Thoracic aorta (tissue), 2 donors: Measurements from ENCODE around the gene CCDC18. TPM values are rescaled to one million over a fixed set of nuclear protein-coding genes. Genes with fewer than 3 reads are reported as not detected.
"Not testable (repeated sequence)": the region's sequence is repeated elsewhere in the genome, so short reads cannot be mapped to it uniquely, and the experiment has no call there.

Experiments used
- ATAC-seq: fragments of 150-250 bp; one replicate; pipeline ENCODE4 v1.8.0; 2017; ENCODE audit warnings: low read depth; ENCODE audit not compliant: insufficient number of reproducible peaks, low FRiP score
- DNase-seq: peaks from one replicate; pipeline ENCODE4 v3.0.0-alpha.2; 2020; ENCODE audit warnings: low spot score
- H3K27ac ChIP-seq, 2 donors: fragments of 200-600 bp; sonication (generic); 1 replicate in 1 of 2; 2 replicates in 1 of 2; pipeline ENCODE4 v1.5.1; 2016; ENCODE audit warnings: mild to moderate bottlenecking in 2 of 2, moderate library complexity in 2 of 2
- H3K27me3 ChIP-seq: fragments of 200-600 bp; sonication (generic); replicated peaks from 2 replicates; pipeline ENCODE4 v1.6.0; 2016; ENCODE audit warnings: mild to moderate bottlenecking; ENCODE audit not compliant: insufficient read depth
- H3K36me3 ChIP-seq: fragments of 200-600 bp; sonication (generic); one replicate; pipeline ENCODE4 v1.5.1; 2016
- H3K4me1 ChIP-seq, 2 donors: fragments of 200-600 bp; sonication (generic); 1 replicate in 1 of 2; 2 replicates in 1 of 2; pipeline versions ENCODE4 v1.5.1 to v1.6.0; 2016; ENCODE audit warnings: low read depth in 2 of 2, mild to moderate bottlenecking in 1 of 2; ENCODE audit not compliant: control insufficient read depth in 1 of 2
- H3K4me3 ChIP-seq: fragments of 200-600 bp; sonication (generic); 2 replicates; pipeline ENCODE4 v1.5.1; 2016; ENCODE audit warnings: mild to moderate bottlenecking
- H3K9me3 ChIP-seq: fragments of 200-600 bp; sonication (generic); 2 replicates; pipeline ENCODE4 v1.5.1; 2016
- CTCF ChIP-seq: fragments of 200-600 bp; sonication (generic); IDR thresholded peaks from one replicate; pipeline ENCODE4 v1.5.1; 2019; ENCODE audit warnings: antibody characterized with exemption
- total RNA-seq, 2 donors: library from RNA; depleted of rRNA; stranded (reverse); fragments of >200 nt; gene quantifications; one replicate each; pipeline versions ENCODE4 v1.1.0 to v1.2.3, GENCODE V29; 2016

Gene CCDC18
- total RNA-seq, 2 donors from 2014 or later, result 1.9 to 4.0 TPM

- no peak for TF ChIP-seq CTCF
- Histone ChIP-seq H3K4me3 (no peak overlapping the region), H3K27me3 (no peaks in the 10 kb centered on the region), H3K4me1 (peaks cover 24 to 26% of the 10 kb centered on the region in 2 donors), H3K36me3 (no peaks in the 10 kb centered on the region), H3K9me3 (no peaks in the 10 kb centered on the region), H3K27ac (no peak overlapping the region)
- ATAC-seq, result no peak
- no peak for DNase-seq
These were observed 7.7 kb upstream of the CCDC18 start for GRCh38 chr1:93172778-93173177.

- H3K4me1 ChIP-seq, result peaks cover 33 to 37% of the 10 kb centered on the region in 2 donors
- H3K36me3 ChIP-seq, H3K4me3 ChIP-seq, ATAC-seq, H3K9me3 ChIP-seq, DNase-seq, H3K27me3 ChIP-seq, H3K27ac ChIP-seq: not testable (repeated sequence)
These were observed 5.9 kb upstream of the CCDC18 start for GRCh38 chr1:93174638-93175037.

- no peak for TF ChIP-seq CTCF
- no peak for DNase-seq
- ATAC-seq, result no peak
- Histone ChIP-seq H3K27ac (peak overlapping the region in 1 of 2 donors; percentile 0), H3K27me3 (no peaks in the 10 kb centered on the region), H3K4me3 (peak overlapping the region; percentile 82), H3K36me3 (no peaks in the 10 kb centered on the region), H3K4me1 (peaks cover 23 to 37% of the 10 kb centered on the region in 2 donors), H3K9me3 (no peaks in the 10 kb centered on the region)
These were observed 2.5 kb upstream of the CCDC18 start for GRCh38 chr1:93177991-93178390.

- peaks cover 23 to 33% of the 10 kb centered on the region in 2 donors for H3K4me1 ChIP-seq
- no peak for TF ChIP-seq CTCF
- DNase-seq, result no peak
These were observed 2.1 kb upstream of the CCDC18 start for GRCh38 chr1:93178418-93178817.

GRCh38 chr1:93179886-93180722, 420 bp upstream of the CCDC18 start, which contains the start of gene TMED5:
Gene TMED5, minus strand, starts transcription at chr1:93180413. Its CDS starts 171 bp downstream, at chr1:93180242.
- ATAC-seq, result peak; percentile 94

More at GRCh38 chr1:93178418-93178817, 2.1 kb upstream of the CCDC18 start:
- Histone ChIP-seq H3K9me3 (no peaks in the 10 kb centered on the region), H3K27me3 (no peaks in the 10 kb centered on the region), H3K4me3 (peak overlapping the region; percentile 82), H3K36me3 (no peaks in the 10 kb centered on the region), H3K27ac (peak overlapping the region in 1 of 2 donors; percentile 0)
- ATAC-seq, result no peak

More at GRCh38 chr1:93179886-93180722, 420 bp upstream of the CCDC18 start, which contains the start of gene TMED5:
- H3K27me3 ChIP-seq, result no peaks in the 10 kb centered on the region
- TF ChIP-seq CTCF, result peak; percentile 37
- DNase-seq, result peak; percentile 94
- H3K27ac ChIP-seq, result peak within 1 kb of the TSS; percentile 98 to 99
- H3K9me3 ChIP-seq, result no peaks in the 10 kb centered on the region
- peak within 1 kb of the TSS; percentile 82 for H3K4me3 ChIP-seq
- H3K36me3 ChIP-seq, result no peaks in the 10 kb centered on the region
- peaks cover 23 to 28% of the 10 kb centered on the region in 2 donors for H3K4me1 ChIP-seq
